HG03469 (cell line): ENCODE data around the gene TOM1L2.

Experiments
- ATAC-seq: cut with Tn5 transposase; IDR thresholded peaks from one replicate; pipeline ENCODE4 v1.9.1; 2021; ENCODE audit warnings: mild to moderate bottlenecking, moderate library complexity, moderate number of reproducible peaks; ENCODE audit not compliant: unreplicated experiment

TOM1L2 gene

DNA sequence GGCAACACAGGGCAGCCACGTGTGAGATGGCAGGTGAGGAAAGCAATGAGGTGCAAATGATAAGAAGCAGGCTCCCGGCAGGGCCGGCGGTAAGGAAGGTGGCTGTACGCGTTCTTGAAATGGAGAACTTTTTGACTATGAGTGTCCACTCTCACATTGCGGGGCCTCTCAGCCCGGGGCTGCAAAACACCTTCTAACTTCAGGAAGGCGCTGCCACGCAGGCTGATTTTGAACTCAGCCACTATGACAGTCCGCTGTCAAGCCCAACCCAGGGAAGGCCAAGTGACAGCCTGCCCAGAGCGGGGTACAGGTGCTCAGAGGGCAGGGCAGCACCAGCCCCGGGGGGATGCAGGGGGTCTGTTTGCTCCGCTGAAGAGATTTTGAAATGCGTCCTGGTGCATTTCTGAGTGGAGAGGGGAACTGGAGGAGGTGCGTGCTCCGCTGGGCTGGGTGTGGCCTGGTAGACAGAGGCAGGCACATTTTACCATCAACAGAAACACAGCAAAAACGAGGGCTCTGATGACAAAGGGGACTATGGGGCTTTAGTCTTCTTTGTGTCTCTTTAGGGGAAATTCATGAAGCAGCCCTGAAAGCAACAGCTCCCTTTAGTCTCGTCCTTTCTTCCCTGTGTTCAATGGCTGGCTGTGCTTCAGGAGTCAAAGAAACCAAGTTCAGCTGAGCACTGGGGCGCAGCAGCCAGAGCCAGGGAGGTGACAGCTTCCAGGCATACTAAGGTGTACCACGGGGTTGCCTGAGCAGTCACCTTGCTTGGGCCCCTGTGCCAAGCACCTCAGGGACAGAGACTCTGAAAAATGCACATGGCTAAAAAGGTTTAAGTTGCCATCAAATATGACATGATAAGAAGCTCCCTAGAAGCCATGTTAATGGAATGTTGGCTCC is 120.8 kb downstream of the TOM1L2 start:
- no peak for ATAC-seq

DNA sequence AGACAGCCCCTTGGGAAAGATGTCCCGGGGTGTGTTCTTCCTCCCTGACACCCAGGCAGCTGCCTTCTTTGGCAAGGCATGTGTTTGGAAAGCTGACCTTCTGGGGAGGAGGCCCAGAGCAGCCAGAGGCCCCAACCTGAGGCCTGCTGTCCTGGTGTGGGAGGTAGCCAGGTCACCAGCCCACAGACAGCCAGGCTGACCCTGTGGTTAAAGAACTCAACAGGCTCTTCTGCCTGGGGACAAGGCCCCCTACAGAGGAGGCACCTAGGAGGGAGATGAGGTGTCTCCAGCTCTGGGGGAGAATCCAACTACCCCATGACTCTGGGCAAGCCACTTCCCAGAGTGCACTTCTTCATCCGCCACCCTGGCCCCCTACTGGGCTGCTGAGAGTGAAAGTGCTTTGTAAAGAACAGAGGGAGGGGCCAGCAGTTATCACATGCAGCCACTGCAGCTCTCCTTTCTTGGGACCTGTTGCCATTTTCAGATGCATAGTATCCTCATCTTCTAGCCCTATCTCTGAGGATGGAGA is 122.3 kb downstream of the TOM1L2 start:
- no peak for ATAC-seq

DNA sequence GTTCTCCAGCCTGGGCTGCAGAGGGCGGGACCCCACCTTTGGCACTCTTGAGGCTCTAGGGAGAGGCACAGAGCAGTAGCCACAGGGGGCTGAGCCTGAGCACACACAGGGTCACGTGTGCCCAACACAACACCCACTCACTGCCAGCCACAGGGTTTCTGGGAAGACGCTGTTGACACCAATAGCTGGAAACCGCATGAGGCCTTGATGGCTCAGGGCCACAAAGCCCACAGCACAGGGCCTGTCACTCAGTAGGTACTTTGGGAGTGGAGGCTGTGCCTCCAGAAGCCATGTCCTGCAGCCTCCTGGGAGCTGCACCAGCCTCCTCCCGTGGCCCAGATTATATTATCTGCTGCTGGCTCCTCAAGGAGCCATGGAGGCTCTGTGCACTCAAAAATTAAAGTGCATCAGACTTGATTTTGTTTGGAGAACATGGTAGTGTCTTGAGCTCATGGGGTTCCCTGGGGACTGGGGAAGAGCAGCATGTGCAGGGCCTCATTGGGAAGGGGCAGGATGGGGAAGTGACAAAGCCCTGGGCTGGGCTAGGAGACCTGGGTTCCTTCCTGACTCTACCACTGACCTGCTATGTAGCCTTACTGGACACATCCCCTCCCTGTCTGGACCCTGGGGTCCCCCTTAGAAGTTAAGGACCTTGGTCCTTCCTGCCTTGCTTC is 122.9 kb downstream of the TOM1L2 start:
- ATAC-seq, result peak; percentile 70

DNA sequence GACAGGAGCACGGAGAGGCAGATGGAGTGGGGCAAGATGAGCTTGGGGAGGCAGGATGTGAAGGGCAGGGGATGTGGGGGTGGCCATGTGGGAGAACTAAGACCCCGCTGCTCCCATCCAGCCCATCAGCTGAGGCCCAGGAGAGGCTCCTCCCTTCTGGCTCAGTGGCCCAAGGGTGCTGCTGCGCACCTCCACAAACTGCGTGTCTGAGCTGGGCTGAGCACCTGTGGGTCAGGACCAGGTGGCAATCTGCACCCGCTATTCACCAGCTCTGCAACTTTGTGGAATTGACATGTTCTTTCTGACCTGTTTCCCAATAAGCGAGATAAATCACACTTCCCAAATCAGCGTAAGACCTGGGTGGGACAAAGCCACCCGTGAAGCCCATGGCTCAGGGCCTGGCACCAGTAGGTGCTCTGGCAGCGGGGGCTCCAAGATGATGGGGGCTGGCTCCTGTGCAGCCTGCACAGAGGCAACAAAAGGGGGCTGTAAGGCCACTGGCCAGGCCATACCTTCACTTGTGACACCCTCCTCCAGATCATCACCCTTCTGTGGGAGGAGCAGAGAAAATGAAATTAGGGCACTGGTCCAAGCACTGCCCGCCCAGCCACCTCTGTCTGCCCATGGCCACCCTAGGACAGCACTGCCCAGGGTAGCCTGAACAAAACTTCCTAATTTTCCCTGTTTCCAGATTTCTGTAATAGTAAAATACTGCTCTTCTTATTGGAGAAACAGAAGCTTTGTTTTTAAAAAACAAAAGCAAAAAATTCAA is 123.7 kb downstream of the TOM1L2 start:
- ATAC-seq, result no peak

GRCh38 chr17:17847726-17848125 is 124.5 kb downstream of the TOM1L2 start:
- no peak for ATAC-seq

DNA sequence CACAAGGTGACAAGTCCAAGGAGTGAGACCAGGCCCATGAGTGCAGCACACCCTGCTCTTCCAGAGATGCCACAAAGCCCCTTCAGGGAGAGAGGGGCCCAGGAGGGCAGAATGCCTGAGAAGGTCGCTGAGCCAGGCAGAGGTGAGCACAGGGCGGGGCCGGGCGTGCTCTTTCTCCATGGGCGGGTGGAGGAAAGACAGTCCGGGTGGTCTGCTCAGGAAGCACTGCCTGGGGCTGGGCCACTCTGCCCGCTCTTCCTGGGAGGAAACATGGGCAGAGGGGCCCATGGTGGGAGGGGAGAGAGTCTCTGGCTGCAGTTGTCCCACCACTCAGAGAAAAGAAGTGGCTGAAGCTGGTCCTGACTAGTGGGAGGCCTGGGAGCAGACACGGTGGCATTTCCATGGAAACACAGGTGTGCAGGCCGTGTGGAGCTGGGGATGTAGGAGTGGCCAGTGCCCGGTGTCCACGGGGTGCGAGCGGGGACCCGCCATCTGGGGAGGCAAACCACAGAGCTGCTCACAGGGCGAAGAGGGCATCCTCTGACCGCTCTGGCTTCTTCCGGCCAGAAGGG is 125.0 kb downstream of the TOM1L2 start:
- no peak for ATAC-seq

DNA sequence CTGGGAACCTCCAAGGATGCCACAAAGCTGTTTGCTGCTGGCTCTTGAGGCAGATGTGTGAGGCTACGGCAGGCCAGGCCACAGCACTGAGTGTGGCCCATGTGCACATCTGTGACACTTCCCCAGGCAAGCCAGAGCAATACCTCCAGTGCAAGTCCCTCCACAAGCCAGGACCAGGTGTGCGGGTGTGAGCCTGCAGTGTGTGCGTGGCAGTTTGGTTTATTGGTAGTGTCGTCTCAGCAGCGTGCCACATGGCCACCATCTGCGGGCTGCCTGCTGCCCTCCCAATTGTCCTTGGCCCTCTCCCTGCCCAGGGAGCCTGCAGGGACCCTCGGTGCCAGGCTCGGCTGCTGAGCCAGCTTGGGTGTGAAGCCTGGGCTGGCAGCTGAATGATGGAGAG is 125.6 kb downstream of the TOM1L2 start:
- ATAC-seq, result no peak

DNA sequence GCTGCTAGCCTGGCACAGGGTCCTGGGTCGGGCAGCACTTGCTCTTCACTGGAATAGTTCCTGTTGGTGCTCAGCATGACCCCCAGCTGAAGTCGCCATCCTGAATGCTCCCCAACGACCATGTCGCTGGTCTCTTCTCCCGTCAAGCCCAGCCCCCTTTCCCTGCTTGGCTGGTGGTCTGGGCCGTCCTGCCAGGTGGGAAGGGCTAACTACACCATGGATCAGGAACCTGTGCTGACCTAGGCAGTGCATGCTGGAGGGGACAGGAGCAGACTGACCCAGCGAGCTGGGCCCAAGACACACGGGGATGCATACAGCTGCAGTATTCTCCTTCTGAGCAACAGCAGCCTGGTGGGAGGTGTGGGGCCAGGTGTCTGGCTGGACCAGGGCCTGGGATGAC is 126.2 kb downstream of the TOM1L2 start:
- ATAC-seq, result no peak

GRCh38 chr17:17845046-17845775 is 127.0 kb downstream of the TOM1L2 start:
- no peak for ATAC-seq

- no peak for ATAC-seq
These were observed 127.7 kb downstream of the TOM1L2 start for GRCh38 chr17:17844500-17844899.

DNA sequence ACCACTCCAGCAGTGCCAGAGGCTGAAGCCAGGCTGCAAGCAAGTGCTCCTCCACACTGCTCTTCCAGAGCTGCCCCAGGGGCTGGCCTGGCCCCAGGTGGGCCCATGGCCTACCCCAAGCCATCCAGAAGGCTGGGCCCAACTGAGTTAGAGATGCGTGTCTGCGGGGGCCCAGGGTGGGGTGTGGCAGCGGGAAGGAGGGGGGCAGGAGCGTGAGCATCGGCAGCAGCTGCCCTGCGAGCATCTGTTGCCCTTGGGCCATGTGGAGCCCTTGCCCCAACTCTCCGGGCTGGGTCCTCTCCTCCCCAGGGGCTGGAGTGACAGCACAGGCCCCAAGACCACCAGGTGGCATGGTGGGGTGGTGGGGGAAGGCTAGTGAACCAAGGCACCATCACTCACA is 128.1 kb downstream of the TOM1L2 start:
- ATAC-seq, result no peak

DNA sequence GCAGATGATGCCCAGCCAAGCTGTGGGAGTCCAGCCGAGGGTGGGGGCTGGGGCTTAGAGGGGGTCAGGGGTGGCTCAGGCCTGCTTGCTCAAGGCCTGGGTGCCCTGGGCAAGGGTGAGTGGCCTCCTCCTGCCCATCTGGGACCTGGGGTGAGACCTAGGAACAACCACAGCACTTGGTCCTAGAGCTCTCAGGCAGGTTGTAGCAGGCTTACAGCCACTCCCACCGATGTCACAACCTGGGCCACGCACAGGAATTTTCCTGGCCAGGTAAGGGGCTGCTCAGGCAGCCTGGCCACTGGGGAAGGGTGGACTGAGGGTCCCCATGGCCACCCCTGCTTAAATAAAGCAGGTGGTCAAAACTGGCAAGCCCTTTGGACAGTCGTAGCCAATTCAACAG is 129.1 kb downstream of the TOM1L2 start:
- ATAC-seq, result no peak

- ATAC-seq, result no peak
These were observed 129.9 kb downstream of the TOM1L2 start for GRCh38 chr17:17842111-17842876.

DNA sequence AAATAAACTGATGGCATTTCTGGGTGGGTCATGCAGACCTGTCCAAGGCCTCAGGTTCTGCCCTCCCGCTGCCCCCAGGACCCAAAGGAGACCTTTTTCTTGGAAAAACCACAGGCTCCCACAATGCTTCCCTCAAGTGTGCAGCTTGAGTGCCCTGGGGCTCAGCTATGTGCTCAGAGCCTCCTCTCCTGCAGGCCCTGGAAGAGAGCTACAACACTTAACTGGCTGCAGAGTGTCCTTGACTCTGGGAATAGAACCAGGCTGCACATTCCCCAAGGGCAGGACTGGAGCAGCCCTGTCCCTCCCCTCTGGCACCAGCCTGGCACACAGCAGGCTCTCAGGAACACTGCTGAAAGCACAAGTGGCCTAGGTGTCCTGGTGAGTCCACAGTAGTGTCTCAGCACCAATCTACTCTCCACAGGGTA is 130.6 kb downstream of the TOM1L2 start:
- ATAC-seq, result no peak

DNA sequence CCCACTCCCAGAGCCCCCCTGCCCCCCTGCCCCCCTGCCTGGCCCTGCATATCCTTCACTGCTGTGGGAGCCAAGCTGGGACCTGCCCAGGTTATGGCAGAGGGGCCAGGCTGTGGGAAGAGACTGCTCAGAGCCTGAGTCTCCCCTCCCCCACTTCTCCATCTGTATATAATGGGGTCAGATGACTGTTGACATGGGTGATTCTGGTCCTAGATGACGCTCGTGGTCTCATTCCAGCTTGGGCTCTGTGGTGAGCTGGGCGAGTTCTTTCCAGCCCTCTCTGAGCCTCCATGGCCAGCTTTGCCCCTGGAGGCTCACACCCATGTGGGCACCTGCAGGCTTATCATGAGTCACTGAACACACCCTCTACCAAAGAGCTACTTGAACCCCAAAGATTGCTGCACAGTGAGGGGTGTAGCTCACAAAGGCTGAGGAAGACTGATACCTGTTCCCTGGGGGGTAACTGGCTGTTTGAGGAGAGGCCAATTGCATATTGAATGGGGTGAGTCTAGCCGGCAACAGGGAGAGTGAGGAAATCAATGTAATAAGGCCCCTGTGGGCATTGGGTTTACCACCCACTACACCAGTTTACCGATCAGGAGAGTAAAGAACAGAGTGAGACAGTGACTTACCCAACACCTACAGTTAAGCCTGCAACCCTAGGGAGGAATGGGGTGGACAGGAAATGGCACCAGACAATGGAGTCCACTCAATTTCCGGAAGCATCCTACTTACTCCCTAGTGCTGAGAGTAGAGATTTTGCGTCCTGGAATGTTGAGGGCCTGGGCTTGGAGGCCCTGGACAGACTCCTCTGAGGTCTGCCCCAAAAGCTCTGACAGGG is 131.2 kb downstream of the TOM1L2 start:
- ATAC-seq, result no peak

GRCh38 chr17:17839791-17840707 is 132.2 kb downstream of the TOM1L2 start:
- peak; percentile 29 for ATAC-seq
